ENCODE data around the gene RAB25.
"Not testable (repeated sequence)": the region's sequence is repeated elsewhere in the genome, so short reads cannot be mapped to it uniquely, and the experiment has no call there.

RAB25 gene

GRCh38 chr1:156115514-156116374, 54.8 kb downstream of the RAB25 start:
- peak in 41 of 51 donors; percentile 23 to 82 (median 58) for DNase-seq

GRCh38 chr1:156116731-156117130, 55.8 kb downstream of the RAB25 start:
- DNase-seq: not testable (repeated sequence)

GRCh38 chr1:156117414-156118176, 56.6 kb downstream of the RAB25 start:
- no peak for DNase-seq

GRCh38 chr1:156118177-156118868, 57.4 kb downstream of the RAB25 start:
- no peak for DNase-seq

GRCh38 chr1:156119503-156120209, 58.7 kb downstream of the RAB25 start:
- DNase-seq: peak in 26 of 51 donors; percentile 15 to 70 (median 34)
